Measurements from ENCODE around the gene TRMU.

The TRMU gene

DNA sequence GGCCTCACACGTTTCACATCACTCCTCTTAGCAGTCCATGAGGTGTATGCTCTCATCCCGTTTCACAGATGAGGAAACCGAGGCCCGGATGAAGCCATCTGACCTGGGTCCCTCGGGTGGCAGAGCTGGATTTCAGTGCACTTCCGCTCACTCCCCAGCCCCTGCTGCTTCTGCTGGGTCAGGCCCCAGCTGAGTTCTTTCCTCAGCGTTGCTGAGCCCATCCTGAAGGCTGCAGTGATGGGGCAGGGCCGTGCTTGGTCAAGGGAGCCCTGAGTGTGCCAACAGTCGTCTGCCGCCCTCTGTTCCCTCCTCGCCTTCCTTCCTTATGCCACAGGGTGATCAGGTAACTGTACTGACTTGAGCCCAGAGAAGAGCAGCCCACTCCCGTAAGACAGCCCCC is 12.1 kb downstream of the TRMU start:
- TF ChIP-seq, protein P1, sequence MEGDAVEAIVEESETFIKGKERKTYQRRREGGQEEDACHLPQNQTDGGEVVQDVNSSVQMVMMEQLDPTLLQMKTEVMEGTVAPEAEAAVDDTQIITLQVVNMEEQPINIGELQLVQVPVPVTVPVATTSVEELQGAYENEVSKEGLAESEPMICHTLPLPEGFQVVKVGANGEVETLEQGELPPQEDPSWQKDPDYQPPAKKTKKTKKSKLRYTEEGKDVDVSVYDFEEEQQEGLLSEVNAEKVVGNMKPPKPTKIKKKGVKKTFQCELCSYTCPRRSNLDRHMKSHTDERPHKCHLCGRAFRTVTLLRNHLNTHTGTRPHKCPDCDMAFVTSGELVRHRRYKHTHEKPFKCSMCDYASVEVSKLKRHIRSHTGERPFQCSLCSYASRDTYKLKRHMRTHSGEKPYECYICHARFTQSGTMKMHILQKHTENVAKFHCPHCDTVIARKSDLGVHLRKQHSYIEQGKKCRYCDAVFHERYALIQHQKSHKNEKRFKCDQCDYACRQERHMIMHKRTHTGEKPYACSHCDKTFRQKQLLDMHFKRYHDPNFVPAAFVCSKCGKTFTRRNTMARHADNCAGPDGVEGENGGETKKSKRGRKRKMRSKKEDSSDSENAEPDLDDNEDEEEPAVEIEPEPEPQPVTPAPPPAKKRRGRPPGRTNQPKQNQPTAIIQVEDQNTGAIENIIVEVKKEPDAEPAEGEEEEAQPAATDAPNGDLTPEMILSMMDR (IDR thresholded peaks at IDR 0.05; ENCODE audit: low read depth, low read length): no peak
- H3K4me3 ChIP-seq (ENCODE audit: low read depth, low read length): no peak overlapping the region
- in situ Hi-C loops (cut with HindIII; ENCODE audit: low sequenced_read_pairs): no loop called here
- DNase-seq (ENCODE audit: low read depth, low spot score): no peak

DNA sequence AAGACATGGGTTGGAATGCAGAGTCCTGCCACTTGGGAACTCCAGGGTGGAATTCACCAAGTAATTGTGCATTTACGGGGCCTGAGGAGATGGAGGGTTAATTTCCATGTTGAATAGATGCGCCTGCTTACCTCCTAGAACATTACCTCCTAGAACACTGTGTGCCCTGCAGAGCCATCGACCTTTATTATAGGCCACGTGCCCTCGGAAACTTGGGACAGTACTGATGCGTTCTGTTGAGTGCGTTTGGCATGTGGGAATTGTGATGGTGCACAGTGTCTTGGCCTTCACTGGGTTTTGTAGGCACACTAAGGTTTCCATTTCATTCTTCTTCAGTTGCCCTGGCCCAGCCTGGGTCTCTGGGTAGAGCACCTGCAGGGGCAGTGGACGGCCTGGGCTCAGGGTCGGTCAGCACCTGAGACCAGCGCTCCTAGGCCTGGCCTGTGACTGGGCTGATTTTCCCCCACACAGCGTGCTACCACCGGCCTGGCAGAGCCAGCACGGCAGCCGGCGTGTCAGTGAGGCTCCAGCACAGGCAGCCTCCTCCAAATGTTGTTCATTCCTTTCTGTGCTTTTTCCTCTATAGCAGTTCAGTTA is 12.7 kb downstream of the TRMU start:
- no peak for DNase-seq (ENCODE audit: low read depth, low spot score)
- in situ Hi-C loops (cut with HindIII; ENCODE audit: low sequenced_read_pairs): no loop called here
- TF ChIP-seq, protein P1 (IDR thresholded peaks at IDR 0.05; ENCODE audit: low read depth, low read length): no peak
- H3K4me3 ChIP-seq (ENCODE audit: low read depth, low read length): no peak overlapping the region

DNA sequence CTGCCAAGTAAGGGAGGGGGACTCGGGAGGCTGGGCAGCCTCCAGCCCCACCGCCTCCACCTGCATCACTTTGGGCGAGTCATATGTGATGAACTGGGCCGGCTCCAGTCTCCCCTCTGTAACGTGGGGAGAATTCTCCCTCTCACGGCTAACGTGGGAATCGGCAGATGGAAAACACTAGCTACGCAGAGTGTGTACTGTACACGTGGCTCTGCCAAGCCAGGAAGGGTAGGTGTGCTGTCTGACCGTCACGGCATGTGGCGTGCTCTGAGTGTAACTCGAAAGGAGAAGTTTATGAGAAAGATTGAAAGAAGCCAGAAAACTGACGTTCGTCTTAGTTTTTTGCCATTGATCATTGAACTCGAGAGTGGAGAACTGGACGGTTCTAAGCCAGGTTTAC is 13.7 kb downstream of the TRMU start:
- DNase-seq (ENCODE audit: low read depth, low spot score): no peak
- TF ChIP-seq, protein P1 (IDR thresholded peaks at IDR 0.05; ENCODE audit: low read depth, low read length): no peak
- in situ Hi-C loops (cut with HindIII; ENCODE audit: low sequenced_read_pairs): no loop called here
- no peak overlapping the region for H3K4me3 ChIP-seq (ENCODE audit: low read depth, low read length)

DNA sequence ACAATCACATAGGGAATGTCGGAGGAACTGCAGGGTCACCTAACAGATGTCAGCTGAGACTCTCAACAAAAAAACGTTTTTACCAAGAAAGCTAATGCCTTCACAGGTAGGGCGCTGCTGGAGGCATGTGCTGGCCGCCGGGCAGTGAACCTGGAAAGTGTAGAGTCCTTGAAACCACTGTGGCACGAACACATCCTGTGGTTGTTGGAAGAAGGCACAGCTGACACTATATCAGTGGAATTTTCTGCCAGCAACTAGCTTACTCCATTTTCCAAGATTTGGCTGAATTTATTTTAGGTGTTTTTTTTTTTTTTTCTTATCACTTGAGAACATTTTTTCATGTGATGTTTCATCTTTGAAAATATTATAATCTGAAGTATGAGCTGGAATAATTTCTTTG is 14.2 kb downstream of the TRMU start:
- H3K4me3 ChIP-seq (ENCODE audit: low read depth, low read length): no peak overlapping the region
- DNase-seq (ENCODE audit: low read depth, low spot score): peak; percentile 7
- in situ Hi-C loops (cut with HindIII; ENCODE audit: low sequenced_read_pairs): no loop called here
- TF ChIP-seq, protein P1 (IDR thresholded peaks at IDR 0.05; ENCODE audit: low read depth, low read length): no peak

DNA sequence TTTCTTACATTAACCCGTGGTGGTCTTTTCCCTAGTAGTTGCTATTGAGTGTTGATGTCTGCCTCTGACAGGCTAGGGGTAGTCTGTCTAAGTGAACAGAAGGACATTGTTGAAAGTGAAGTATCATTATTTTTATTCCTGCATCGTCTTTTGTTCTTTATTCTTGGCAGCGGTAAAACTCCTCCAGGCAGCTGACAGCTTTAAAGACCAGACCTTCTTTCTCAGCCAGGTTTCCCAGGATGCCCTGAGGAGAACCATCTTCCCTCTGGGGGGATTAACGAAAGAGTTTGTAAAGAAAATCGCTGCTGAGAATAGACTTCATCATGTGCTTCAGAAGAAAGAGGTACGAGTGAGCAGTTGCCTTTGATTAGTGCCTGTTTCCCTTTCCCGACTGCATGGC is 14.6 kb downstream of the TRMU start:
- no peak for DNase-seq (ENCODE audit: low read depth, low spot score)
- in situ Hi-C loops (cut with HindIII; ENCODE audit: low sequenced_read_pairs): no loop called here
- no peak overlapping the region for H3K4me3 ChIP-seq (ENCODE audit: low read depth, low read length)
- TF ChIP-seq, protein P1 (IDR thresholded peaks at IDR 0.05; ENCODE audit: low read depth, low read length): no peak

DNA sequence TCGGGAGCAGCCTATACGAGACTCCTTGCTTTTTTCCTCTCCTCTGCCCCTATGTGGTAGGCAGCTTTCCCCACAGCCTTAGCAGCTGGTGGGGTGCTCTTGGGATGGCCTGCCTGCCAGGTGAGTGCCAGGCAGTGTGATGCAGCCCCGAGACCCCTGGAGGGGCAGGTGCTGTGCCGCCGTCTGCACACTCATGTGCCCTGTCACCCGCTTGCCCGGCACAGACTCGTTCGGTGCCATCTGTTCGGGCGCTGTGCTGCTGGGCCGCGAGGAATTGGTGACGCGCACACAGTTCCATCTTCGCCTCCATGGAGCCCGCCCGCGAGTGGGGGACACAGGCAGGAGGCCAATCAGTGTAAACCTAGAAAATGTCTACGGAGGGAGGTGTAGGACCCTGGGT is 15.1 kb downstream of the TRMU start:
- TF ChIP-seq, protein P1 (IDR thresholded peaks at IDR 0.05; ENCODE audit: low read depth, low read length): no peak
- no peak for DNase-seq (ENCODE audit: low read depth, low spot score)
- in situ Hi-C loops (cut with HindIII; ENCODE audit: low sequenced_read_pairs): no loop called here
- H3K4me3 ChIP-seq (ENCODE audit: low read depth, low read length): no peak overlapping the region

All from astrocyte of the spinal cord (primary cell).